HEK293 (cell line): ENCODE results near the gene ACSL4.

Experiments
- PBX3 ChIP-seq: sonication (generic); formaldehyde crosslinking; IDR thresholded peaks from 2 replicates; pipeline ENCODE4 v1.8.1; 2022; ENCODE audit warnings: mild to moderate bottlenecking, moderate library complexity, missing genetic modification reagents
- TSHZ1 ChIP-seq: fragments of 450-650 bp; formaldehyde crosslinking; IDR thresholded peaks from 2 replicates; pipeline ENCODE4 v1.5.1; 2016; ENCODE audit warnings: missing biosample characterization, missing genetic modification characterization, borderline replicate concordance
- ZNF26 ChIP-seq: fragments of 450-650 bp; formaldehyde crosslinking; IDR thresholded peaks from 2 replicates; pipeline ENCODE4 v1.5.1; 2016; ENCODE audit warnings: missing biosample characterization, missing genetic modification characterization
- TF ChIP-seq, protein P1 (sequence below): fragments of 450-650 bp; formaldehyde crosslinking; IDR thresholded peaks from 2 replicates; pipeline ENCODE4 v1.5.1; 2016; ENCODE audit warnings: missing biosample characterization, missing genetic modification characterization

GRCh38 chrX:109720947-109721346, 12.1 kb downstream of the ACSL4 start:
- TF ChIP-seq, protein P1, sequence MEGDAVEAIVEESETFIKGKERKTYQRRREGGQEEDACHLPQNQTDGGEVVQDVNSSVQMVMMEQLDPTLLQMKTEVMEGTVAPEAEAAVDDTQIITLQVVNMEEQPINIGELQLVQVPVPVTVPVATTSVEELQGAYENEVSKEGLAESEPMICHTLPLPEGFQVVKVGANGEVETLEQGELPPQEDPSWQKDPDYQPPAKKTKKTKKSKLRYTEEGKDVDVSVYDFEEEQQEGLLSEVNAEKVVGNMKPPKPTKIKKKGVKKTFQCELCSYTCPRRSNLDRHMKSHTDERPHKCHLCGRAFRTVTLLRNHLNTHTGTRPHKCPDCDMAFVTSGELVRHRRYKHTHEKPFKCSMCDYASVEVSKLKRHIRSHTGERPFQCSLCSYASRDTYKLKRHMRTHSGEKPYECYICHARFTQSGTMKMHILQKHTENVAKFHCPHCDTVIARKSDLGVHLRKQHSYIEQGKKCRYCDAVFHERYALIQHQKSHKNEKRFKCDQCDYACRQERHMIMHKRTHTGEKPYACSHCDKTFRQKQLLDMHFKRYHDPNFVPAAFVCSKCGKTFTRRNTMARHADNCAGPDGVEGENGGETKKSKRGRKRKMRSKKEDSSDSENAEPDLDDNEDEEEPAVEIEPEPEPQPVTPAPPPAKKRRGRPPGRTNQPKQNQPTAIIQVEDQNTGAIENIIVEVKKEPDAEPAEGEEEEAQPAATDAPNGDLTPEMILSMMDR (tag by site-specific recombination): no peak
- TF ChIP-seq PBX3 (CRISPR knock-in tag) (no peak), TSHZ1 (tag by site-specific recombination) (no peak), ZNF26 (tag by site-specific recombination) (no peak)
